Measurements from ENCODE around the gene STEAP1B.

STEAP1B gene

GRCh38 chr7:22427104-22427503, 72.9 kb downstream of the STEAP1B start:
- no peak for DNase-seq

- no peak for DNase-seq
Observed at GRCh38 chr7:22426463-22427094, 73.4 kb downstream of the STEAP1B start.

- DNase-seq, result no peak
Observed at GRCh38 chr7:22425361-22425760, 74.6 kb downstream of the STEAP1B start.

GRCh38 chr7:22422831-22423615, 77.0 kb downstream of the STEAP1B start:
- no peak for DNase-seq

GRCh38 chr7:22420973-22421635, 78.9 kb downstream of the STEAP1B start:
- DNase-seq, result no peak

- DNase-seq, result no peak
Observed at GRCh38 chr7:22420008-22420407, 80.0 kb downstream of the STEAP1B start.

- DNase-seq, result no peak
Observed at GRCh38 chr7:22419488-22419887, 80.5 kb downstream of the STEAP1B start.

- DNase-seq, result no peak
Observed at GRCh38 chr7:22418251-22419046, 81.5 kb downstream of the STEAP1B start.

- DNase-seq, result no peak
Observed at GRCh38 chr7:22417841-22418240, 82.1 kb downstream of the STEAP1B start.

- DNase-seq, result no peak
Observed at GRCh38 chr7:22417349-22417748, 82.6 kb downstream of the STEAP1B start.

GRCh38 chr7:22414424-22414823, 85.6 kb downstream of the STEAP1B start:
- DNase-seq, result no peak

GRCh38 chr7:22413211-22413610, 86.8 kb downstream of the STEAP1B start:
- DNase-seq, result no peak

GRCh38 chr7:22411977-22412693, 87.9 kb downstream of the STEAP1B start:
- DNase-seq, result no peak

GRCh38 chr7:22406715-22407114, 93.3 kb downstream of the STEAP1B start:
- DNase-seq, result no peak

- no peak for DNase-seq
Observed at GRCh38 chr7:22404421-22405023, 95.5 kb downstream of the STEAP1B start.

- DNase-seq, result no peak
Observed at GRCh38 chr7:22403344-22403743, 96.6 kb downstream of the STEAP1B start.

GRCh38 chr7:22402250-22402649, 97.7 kb downstream of the STEAP1B start:
- no peak for DNase-seq

- no peak for DNase-seq
Observed at GRCh38 chr7:22400936-22401553, 98.9 kb downstream of the STEAP1B start.

- DNase-seq, result no peak
Observed at GRCh38 chr7:22400150-22400814, 99.7 kb downstream of the STEAP1B start.

- DNase-seq, result no peak
Observed at GRCh38 chr7:22399546-22399945, 100.4 kb downstream of the STEAP1B start.

GRCh38 chr7:22399091-22399490, 100.9 kb downstream of the STEAP1B start:
- DNase-seq, result no peak
